ENCODE results near the gene CORO1C. TPM values are rescaled to one million over a fixed set of nuclear protein-coding genes. Genes with fewer than 3 reads are reported as not detected.

CORO1C gene
- total RNA-seq, 1 experiment from 2014 or later: 139 TPM

DNA sequence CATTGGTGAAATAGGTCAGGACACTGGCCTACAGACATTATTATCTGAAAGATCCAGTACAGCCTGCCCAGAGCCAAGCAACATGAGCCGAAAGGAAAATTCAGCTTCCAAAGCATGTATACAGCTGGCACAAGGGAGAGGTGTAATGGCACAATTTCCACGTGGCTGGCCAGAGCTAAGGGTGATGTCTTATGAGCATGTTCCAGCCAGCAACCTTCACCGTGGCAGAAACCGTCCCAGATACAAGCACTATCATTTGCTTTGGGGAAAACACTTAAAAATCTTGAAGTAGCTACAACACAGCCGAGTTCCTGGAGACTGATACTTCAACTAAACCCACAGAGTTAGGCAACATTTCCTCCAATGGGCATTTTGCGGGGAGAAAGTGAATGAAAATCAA is 44.5 kb downstream of the CORO1C start:
- CTCF ChIA-PET: no interaction called here
- POLR2A ChIA-PET (ENCODE audit: unreplicated experiment): no interaction called here
- no peak overlapping the region for H2AFZ ChIP-seq
- BruUV-seq (replicated peaks): no TSS peak
- H3K9me2 ChIP-seq (ENCODE audit: insufficient read depth): no peaks in the 10 kb centered on the region
- no peaks in the 10 kb centered on the region for H3K9me3 ChIP-seq (ENCODE audit: insufficient read depth, low read depth)
- H3K79me2 ChIP-seq (ENCODE audit: low read depth): peaks cover 67% of the 10 kb centered on the region
- H3K4me3 ChIP-seq: no peak overlapping the region
- H3K27me3 ChIP-seq (ENCODE audit: insufficient read depth, low read depth): no peaks in the 10 kb centered on the region
- H3K4me2 ChIP-seq: no peak overlapping the region
- no peak for DNase-seq
- peaks cover 3% of the 10 kb centered on the region; the same call in 1 of the 2 replicates for H4K20me1 ChIP-seq (ENCODE audit: insufficient read depth)
- H3K27ac ChIP-seq: no peak overlapping the region
- H3K36me3 ChIP-seq (ENCODE audit: low read depth): no peaks in the 10 kb centered on the region
- intact Hi-C loops (cut with micrococcal nuclease; ENCODE audit: unreplicated experiment): no loop called here
- no peak for TF ChIP-seq EZH2 (IDR thresholded peaks at IDR 0.05; ENCODE audit: low read depth)
- H3K4me1 ChIP-seq (replicated peaks; ENCODE audit: insufficient read depth): peaks cover 23% of the 10 kb centered on the region
- peaks cover 25% of the 10 kb centered on the region for H3F3A ChIP-seq (ENCODE audit: insufficient read depth, low read depth)

DNA sequence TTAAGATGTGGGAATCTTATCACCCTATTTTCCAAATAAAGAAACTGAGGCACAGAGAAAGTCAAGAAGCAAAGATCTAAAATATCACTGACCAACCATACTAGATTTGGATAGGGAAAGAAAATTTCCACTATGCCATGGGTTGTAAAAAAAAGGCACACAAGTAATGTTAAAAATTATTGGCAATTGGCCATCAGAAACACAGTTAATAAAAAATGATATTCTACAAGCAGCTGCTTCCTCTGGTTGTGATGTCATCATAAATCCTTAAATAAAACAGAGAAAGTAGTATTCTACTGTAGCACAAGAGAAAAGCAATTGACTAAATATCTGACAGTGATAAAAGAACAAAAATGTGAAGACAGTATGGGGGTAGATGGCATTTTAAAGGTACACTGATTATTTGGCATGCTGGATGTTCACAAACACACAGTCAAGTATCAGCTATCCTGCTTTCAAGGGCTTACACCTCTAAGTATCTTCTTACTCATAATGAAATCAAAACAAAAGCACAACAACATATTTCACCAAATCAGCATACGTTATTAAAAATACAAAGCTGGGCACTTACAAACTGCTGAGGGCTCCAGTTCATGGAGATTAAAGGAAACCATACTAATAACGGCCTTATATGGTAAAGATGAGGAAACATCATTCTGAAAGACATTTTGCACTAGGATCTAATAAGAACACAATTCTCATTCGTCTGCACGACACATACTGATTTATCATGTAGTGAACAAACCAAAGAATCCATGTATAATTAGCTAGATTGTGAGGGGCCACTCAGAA is 45.7 kb downstream of the CORO1C start:
- Histone ChIP-seq H3K27ac (no peak overlapping the region), H3K9me2 (ENCODE audit: insufficient read depth) (no peaks in the 10 kb centered on the region), H3K4me3 (no peak overlapping the region), H3K4me1 (replicated peaks; ENCODE audit: insufficient read depth) (peaks cover 15% of the 10 kb centered on the region), H3K4me2 (no peak overlapping the region), H3K36me3 (ENCODE audit: low read depth) (no peaks in the 10 kb centered on the region), H3K27me3 (ENCODE audit: insufficient read depth, low read depth) (no peaks in the 10 kb centered on the region), H2AFZ (no peak overlapping the region), H3K79me2 (ENCODE audit: low read depth) (peaks cover 71% of the 10 kb centered on the region), H4K20me1 (ENCODE audit: insufficient read depth) (peaks cover 3% of the 10 kb centered on the region; the same call in 1 of the 2 replicates), H3K9me3 (ENCODE audit: insufficient read depth, low read depth) (no peaks in the 10 kb centered on the region), H3F3A (ENCODE audit: insufficient read depth, low read depth) (peaks cover 18% of the 10 kb centered on the region)
- no TSS peak for BruUV-seq (replicated peaks)
- DNase-seq: no peak
- ChIA-PET POLR2A (ENCODE audit: unreplicated experiment) (no interaction called here), CTCF (no interaction called here)
- TF ChIP-seq EZH2 (IDR thresholded peaks at IDR 0.05; ENCODE audit: low read depth): no peak
- TF ChIP-seq, protein P1, sequence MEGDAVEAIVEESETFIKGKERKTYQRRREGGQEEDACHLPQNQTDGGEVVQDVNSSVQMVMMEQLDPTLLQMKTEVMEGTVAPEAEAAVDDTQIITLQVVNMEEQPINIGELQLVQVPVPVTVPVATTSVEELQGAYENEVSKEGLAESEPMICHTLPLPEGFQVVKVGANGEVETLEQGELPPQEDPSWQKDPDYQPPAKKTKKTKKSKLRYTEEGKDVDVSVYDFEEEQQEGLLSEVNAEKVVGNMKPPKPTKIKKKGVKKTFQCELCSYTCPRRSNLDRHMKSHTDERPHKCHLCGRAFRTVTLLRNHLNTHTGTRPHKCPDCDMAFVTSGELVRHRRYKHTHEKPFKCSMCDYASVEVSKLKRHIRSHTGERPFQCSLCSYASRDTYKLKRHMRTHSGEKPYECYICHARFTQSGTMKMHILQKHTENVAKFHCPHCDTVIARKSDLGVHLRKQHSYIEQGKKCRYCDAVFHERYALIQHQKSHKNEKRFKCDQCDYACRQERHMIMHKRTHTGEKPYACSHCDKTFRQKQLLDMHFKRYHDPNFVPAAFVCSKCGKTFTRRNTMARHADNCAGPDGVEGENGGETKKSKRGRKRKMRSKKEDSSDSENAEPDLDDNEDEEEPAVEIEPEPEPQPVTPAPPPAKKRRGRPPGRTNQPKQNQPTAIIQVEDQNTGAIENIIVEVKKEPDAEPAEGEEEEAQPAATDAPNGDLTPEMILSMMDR (conservative IDR thresholded peaks at IDR 0.05): no peak
- intact Hi-C loops (cut with micrococcal nuclease; ENCODE audit: unreplicated experiment): no loop called here

DNA sequence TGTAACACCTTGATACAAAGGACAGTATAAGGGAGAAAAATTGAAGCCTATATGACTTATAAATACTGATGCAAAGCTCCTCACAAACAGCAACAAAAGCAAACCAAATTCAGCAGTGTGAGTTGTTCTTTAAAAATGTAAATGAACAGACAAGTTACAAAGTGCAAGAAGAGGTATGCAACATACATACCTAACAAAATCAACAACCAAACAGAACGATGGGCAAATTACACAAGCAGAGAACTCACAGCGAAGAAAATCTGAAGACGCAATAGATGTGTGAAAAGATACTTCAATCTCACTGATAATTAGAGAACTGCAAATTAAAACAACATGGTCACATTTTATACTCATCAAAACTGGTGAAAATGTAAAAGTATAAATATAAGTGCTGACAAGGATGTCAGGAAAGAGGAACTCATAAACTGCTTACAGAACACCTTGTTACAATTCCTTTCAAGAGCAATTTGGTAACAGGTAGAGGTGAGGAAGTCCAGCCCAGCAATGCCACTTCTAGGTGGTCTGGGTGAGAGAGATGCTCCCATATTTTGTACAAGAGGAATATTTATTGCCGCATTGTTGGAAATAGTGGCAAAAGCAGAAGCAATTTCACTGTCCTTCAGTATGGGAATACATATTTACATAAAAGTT is 47.3 kb downstream of the CORO1C start:
- Histone ChIP-seq H3K36me3 (ENCODE audit: low read depth) (no peaks in the 10 kb centered on the region), H3K4me3 (no peak overlapping the region), H3F3A (ENCODE audit: insufficient read depth, low read depth) (peaks cover 20% of the 10 kb centered on the region), H3K4me2 (no peak overlapping the region), H4K20me1 (ENCODE audit: insufficient read depth) (peaks cover 3% of the 10 kb centered on the region; the same call in 1 of the 2 replicates), H3K27ac (peak overlapping the region; percentile 12; the same call in 1 of the 2 replicates), H3K4me1 (replicated peaks; ENCODE audit: insufficient read depth) (no peaks in the 10 kb centered on the region), H3K9me2 (ENCODE audit: insufficient read depth) (no peaks in the 10 kb centered on the region), H2AFZ (no peak overlapping the region), H3K27me3 (ENCODE audit: insufficient read depth, low read depth) (no peaks in the 10 kb centered on the region), H3K79me2 (ENCODE audit: low read depth) (peaks cover 68% of the 10 kb centered on the region), H3K9me3 (ENCODE audit: insufficient read depth, low read depth) (no peaks in the 10 kb centered on the region)
- CTCF ChIA-PET: no interaction called here
- BruUV-seq (replicated peaks): no TSS peak
- POLR2A ChIA-PET (ENCODE audit: unreplicated experiment): no interaction called here
- intact Hi-C loops (cut with micrococcal nuclease; ENCODE audit: unreplicated experiment): no loop called here
- DNase-seq: no peak
- TF ChIP-seq EZH2 (IDR thresholded peaks at IDR 0.05; ENCODE audit: low read depth): no peak
- TF ChIP-seq, protein P1 (conservative IDR thresholded peaks at IDR 0.05): no peak

All from PC-9 (cell line).